Natural killer cell treated with Interleukin-12 subunit alpha and Interleukin-12 subunit beta and Interleukin-15 and Interleukin-18, amount 100 ng/mL, for 72 hours (primary cell): ENCODE data around the gene NPAS3. TPM values are rescaled to one million over a fixed set of nuclear protein-coding genes. Genes with fewer than 3 reads are reported as not detected.

Experiments
- ATAC-seq, 2 donors: fragments of 150-1000 bp; cut with Tn5 transposase in 1 of 2; sonication (Bioruptor Pico), chemical (Tn5 transposase) in 1 of 2; 2 replicates each; pipeline ENCODE4 v1.10.0; 2021
- DNase-seq: peaks from one replicate; pipeline ENCODE4 v3.0.0; 2022; ENCODE audit warnings: low spot score
- H3K27ac Mint-ChIP-seq, 2 donors: 1 replicate in 1 of 2; 2 replicates in 1 of 2; pipeline ENCODE4 v1.8.0; 2022; ENCODE audit warnings: mixed read lengths in 2 of 2, mild to moderate bottlenecking in 1 of 2, moderate library complexity in 1 of 2
- H3K27me3 Mint-ChIP-seq, 2 donors: 1 replicate in 1 of 2; 2 replicates in 1 of 2; pipeline ENCODE4 v1.8.0; 2022; ENCODE audit warnings: mixed read lengths in 2 of 2
- H3K36me3 Mint-ChIP-seq: one replicate; pipeline ENCODE4 v1.8.0; 2022; ENCODE audit warnings: mixed read lengths
- H3K4me1 Mint-ChIP-seq, 2 donors: 1 replicate in 1 of 2; 2 replicates in 1 of 2; pipeline ENCODE4 v1.8.0; 2022; ENCODE audit warnings: low read depth in 2 of 2, mixed read lengths in 2 of 2, mild to moderate bottlenecking in 1 of 2
- H3K4me3 Mint-ChIP-seq: one replicate; pipeline ENCODE4 v1.8.0; 2022; ENCODE audit warnings: mixed read lengths
- H3K9me3 Mint-ChIP-seq: 2 replicates; pipeline ENCODE4 v1.8.0; 2022; ENCODE audit warnings: mixed read lengths
- total RNA-seq, 2 donors: library from RNA; stranded (reverse); gene quantifications; one replicate each; pipeline ENCODE4 v1.2.3, GENCODE V29; 2022

Gene NPAS3
- total RNA-seq, 2 donors from 2014 or later = not detected

GRCh38 chr14:33103489-33103888 lies 164.8 kb downstream of the NPAS3 start:
- DNase-seq (no peak), ATAC-seq (no peak)
- Mint-ChIP-seq H3K27me3 (no peaks in the 10 kb centered on the region), H3K4me1 (no peaks in the 10 kb centered on the region), H3K36me3 (no peaks in the 10 kb centered on the region), H3K27ac (no peak overlapping the region), H3K4me3 (no peak overlapping the region), H3K9me3 (peaks cover 13% of the 10 kb centered on the region)

- DNase-seq (no peak), ATAC-seq (no peak)
- H3K36me3 Mint-ChIP-seq = no peaks in the 10 kb centered on the region
- no peak overlapping the region for H3K27ac Mint-ChIP-seq
- H3K27me3 Mint-ChIP-seq = no peaks in the 10 kb centered on the region
- H3K4me3 Mint-ChIP-seq = no peak overlapping the region
- no peaks in the 10 kb centered on the region for H3K4me1 Mint-ChIP-seq
- H3K9me3 Mint-ChIP-seq = peaks cover 13% of the 10 kb centered on the region
Measured at GRCh38 chr14:33103966-33104365, 165.3 kb downstream of the NPAS3 start.

- Mint-ChIP-seq H3K4me1 (no peaks in the 10 kb centered on the region), H3K27ac (no peak overlapping the region), H3K27me3 (no peaks in the 10 kb centered on the region), H3K4me3 (no peak overlapping the region), H3K9me3 (peaks cover 7% of the 10 kb centered on the region), H3K36me3 (no peaks in the 10 kb centered on the region)
- DNase-seq = no peak
- ATAC-seq = no peak
Measured at GRCh38 chr14:33110737-33111443, 172.2 kb downstream of the NPAS3 start.

- no peaks in the 10 kb centered on the region for H3K4me1 Mint-ChIP-seq
- H3K27me3 Mint-ChIP-seq = no peaks in the 10 kb centered on the region
- H3K9me3 Mint-ChIP-seq = peaks cover 4% of the 10 kb centered on the region
Measured at GRCh38 chr14:33114331-33114730, 175.7 kb downstream of the NPAS3 start.

GRCh38 chr14:33118668-33119067 lies 180.0 kb downstream of the NPAS3 start:
- no peak overlapping the region for H3K4me3 Mint-ChIP-seq
- ATAC-seq = no peak
- no peak for DNase-seq
- peaks cover 13% of the 10 kb centered on the region for H3K9me3 Mint-ChIP-seq
- H3K27me3 Mint-ChIP-seq = no peaks in the 10 kb centered on the region
- H3K4me1 Mint-ChIP-seq = no peaks in the 10 kb centered on the region
- H3K36me3 Mint-ChIP-seq = no peaks in the 10 kb centered on the region
- no peak overlapping the region for H3K27ac Mint-ChIP-seq

More at GRCh38 chr14:33114331-33114730, 175.7 kb downstream of the NPAS3 start:
- no peak for DNase-seq
- no peak for ATAC-seq
- Mint-ChIP-seq H3K36me3 (no peaks in the 10 kb centered on the region), H3K27ac (no peak overlapping the region), H3K4me3 (no peak overlapping the region)

- no peaks in the 10 kb centered on the region for H3K4me1 Mint-ChIP-seq
- ATAC-seq = no peak
- H3K27ac Mint-ChIP-seq = no peak overlapping the region
- DNase-seq = no peak
- H3K4me3 Mint-ChIP-seq = no peak overlapping the region
- no peaks in the 10 kb centered on the region for H3K27me3 Mint-ChIP-seq
- H3K36me3 Mint-ChIP-seq = no peaks in the 10 kb centered on the region
- peaks cover 9% of the 10 kb centered on the region for H3K9me3 Mint-ChIP-seq
Measured at GRCh38 chr14:33120341-33120740, 181.7 kb downstream of the NPAS3 start.

GRCh38 chr14:33120966-33121365 lies 182.3 kb downstream of the NPAS3 start:
- peaks cover 9% of the 10 kb centered on the region for H3K9me3 Mint-ChIP-seq
- H3K27me3 Mint-ChIP-seq = no peaks in the 10 kb centered on the region

GRCh38 chr14:33123281-33123680 lies 184.6 kb downstream of the NPAS3 start:
- Mint-ChIP-seq H3K36me3 (no peaks in the 10 kb centered on the region), H3K9me3 (peaks cover 9% of the 10 kb centered on the region), H3K4me1 (no peaks in the 10 kb centered on the region)

More at GRCh38 chr14:33120966-33121365, 182.3 kb downstream of the NPAS3 start:
- Mint-ChIP-seq H3K36me3 (no peaks in the 10 kb centered on the region), H3K4me1 (no peaks in the 10 kb centered on the region), H3K27ac (no peak overlapping the region), H3K4me3 (no peak overlapping the region)
- ATAC-seq (no peak), DNase-seq (no peak)

GRCh38 chr14:33126433-33126832 lies 187.8 kb downstream of the NPAS3 start:
- H3K4me1 Mint-ChIP-seq = no peaks in the 10 kb centered on the region
- no peaks in the 10 kb centered on the region for H3K27me3 Mint-ChIP-seq
- H3K9me3 Mint-ChIP-seq = peaks cover 4% of the 10 kb centered on the region
- no peak overlapping the region for H3K4me3 Mint-ChIP-seq
- no peak for DNase-seq
- H3K27ac Mint-ChIP-seq = no peak overlapping the region
- ATAC-seq = no peak
- no peaks in the 10 kb centered on the region for H3K36me3 Mint-ChIP-seq

More at GRCh38 chr14:33123281-33123680, 184.6 kb downstream of the NPAS3 start:
- DNase-seq = no peak
- Mint-ChIP-seq H3K27me3 (no peaks in the 10 kb centered on the region), H3K4me3 (no peak overlapping the region), H3K27ac (no peak overlapping the region)
- no peak for ATAC-seq

- Mint-ChIP-seq H3K36me3 (no peaks in the 10 kb centered on the region), H3K4me3 (no peak overlapping the region), H3K9me3 (peaks cover 13% of the 10 kb centered on the region), H3K4me1 (no peaks in the 10 kb centered on the region), H3K27me3 (no peaks in the 10 kb centered on the region), H3K27ac (no peak overlapping the region)
- no peak for DNase-seq
- no peak for ATAC-seq
Measured at GRCh38 chr14:33127531-33127930, 188.9 kb downstream of the NPAS3 start.

GRCh38 chr14:33131801-33132200 lies 193.1 kb downstream of the NPAS3 start:
- no peaks in the 10 kb centered on the region for H3K27me3 Mint-ChIP-seq
- ATAC-seq (no peak), DNase-seq (no peak)
- H3K27ac Mint-ChIP-seq = no peak overlapping the region
- peaks cover 9% of the 10 kb centered on the region for H3K9me3 Mint-ChIP-seq
- no peaks in the 10 kb centered on the region for H3K36me3 Mint-ChIP-seq
- H3K4me1 Mint-ChIP-seq = no peaks in the 10 kb centered on the region
- no peak overlapping the region for H3K4me3 Mint-ChIP-seq

GRCh38 chr14:33134162-33134561 lies 195.5 kb downstream of the NPAS3 start:
- H3K27me3 Mint-ChIP-seq = no peaks in the 10 kb centered on the region
- H3K4me1 Mint-ChIP-seq = no peaks in the 10 kb centered on the region
- no peak overlapping the region for H3K27ac Mint-ChIP-seq
- H3K4me3 Mint-ChIP-seq = no peak overlapping the region
- H3K36me3 Mint-ChIP-seq = no peaks in the 10 kb centered on the region
- peaks cover 9% of the 10 kb centered on the region for H3K9me3 Mint-ChIP-seq
- DNase-seq (no peak), ATAC-seq (no peak)

- Mint-ChIP-seq H3K4me1 (no peaks in the 10 kb centered on the region), H3K27me3 (no peaks in the 10 kb centered on the region), H3K27ac (no peak overlapping the region), H3K9me3 (peaks cover 9% of the 10 kb centered on the region), H3K36me3 (no peaks in the 10 kb centered on the region), H3K4me3 (no peak overlapping the region)
- DNase-seq (no peak), ATAC-seq (no peak)
Measured at GRCh38 chr14:33134975-33135374, 196.3 kb downstream of the NPAS3 start.

- DNase-seq = no peak
- Mint-ChIP-seq H3K27me3 (no peaks in the 10 kb centered on the region), H3K9me3 (peaks cover 9% of the 10 kb centered on the region), H3K36me3 (peaks cover 11% of the 10 kb centered on the region), H3K27ac (no peak overlapping the region), H3K4me3 (no peak overlapping the region), H3K4me1 (no peaks in the 10 kb centered on the region)
- ATAC-seq = no peak
Measured at GRCh38 chr14:33150666-33151428, 212.2 kb downstream of the NPAS3 start.
